Hematopoietic multipotent progenitor cell treated with erythropoietin and hydrocortisone succinate and interleukin-3 and kit ligand, for 15 days (in vitro differentiated cells): ENCODE data around the gene MRPL42.
A peak's percentile ranks its signal among the peaks of the same experiment; 100 is the strongest.
"Not testable (repeated sequence)": the region's sequence is repeated elsewhere in the genome, so short reads cannot be mapped to it uniquely, and the experiment has no call there.

Source experiments
- DNase-seq: peaks from one replicate; pipeline ENCODE4 v3.0.0-alpha.2; 2015; ENCODE audit warnings: low spot score

MRPL42 gene

GRCh38 chr12:93447555-93448290 is 19.6 kb upstream of the MRPL42 start:
- DNase-seq: no peak

- no peak for DNase-seq
Observed at GRCh38 chr12:93448796-93449195, 18.5 kb upstream of the MRPL42 start.

GRCh38 chr12:93449277-93449676 is 18.0 kb upstream of the MRPL42 start:
- no peak for DNase-seq

GRCh38 chr12:93451423-93452158 is 15.7 kb upstream of the MRPL42 start:
- DNase-seq: no peak

GRCh38 chr12:93453633-93454032 is 13.7 kb upstream of the MRPL42 start:
- no peak for DNase-seq

- DNase-seq: no peak
Observed at GRCh38 chr12:93456077-93456476, 11.2 kb upstream of the MRPL42 start.

- DNase-seq: no peak
Observed at GRCh38 chr12:93459097-93459496, 8.2 kb upstream of the MRPL42 start.

GRCh38 chr12:93460003-93460402 is 7.3 kb upstream of the MRPL42 start:
- DNase-seq: no peak

GRCh38 chr12:93460902-93461301 is 6.4 kb upstream of the MRPL42 start:
- no peak for DNase-seq

- no peak for DNase-seq
Observed at GRCh38 chr12:93461503-93461902, 5.8 kb upstream of the MRPL42 start.

GRCh38 chr12:93465841-93466240 is 1.5 kb upstream of the MRPL42 start:
- DNase-seq: no peak

- no peak for DNase-seq
Observed at GRCh38 chr12:93466625-93467350, 526 bp upstream of the MRPL42 start.

GRCh38 chr12:93468008-93468371 is 676 bp downstream of the MRPL42 start:
- DNase-seq: peak; percentile 20

- DNase-seq: no peak
Observed at GRCh38 chr12:93469386-93469785, 2.1 kb downstream of the MRPL42 start.

GRCh38 chr12:93476555-93476954 is 9.2 kb downstream of the MRPL42 start:
- DNase-seq: no peak

GRCh38 chr12:93482721-93483120 is 15.4 kb downstream of the MRPL42 start:
- DNase-seq: no peak

GRCh38 chr12:93483151-93483807 is 16.0 kb downstream of the MRPL42 start:
- no peak for DNase-seq

GRCh38 chr12:93484315-93484981 is 17.1 kb downstream of the MRPL42 start:
- DNase-seq: no peak

GRCh38 chr12:93492808-93493207 is 25.5 kb downstream of the MRPL42 start:
- not testable (repeated sequence) for DNase-seq

GRCh38 chr12:93494096-93494495 is 26.8 kb downstream of the MRPL42 start:
- DNase-seq: no peak

GRCh38 chr12:93497456-93497855 is 30.1 kb downstream of the MRPL42 start:
- no peak for DNase-seq

- DNase-seq: not testable (repeated sequence)
Observed at GRCh38 chr12:93498813-93499212, 31.5 kb downstream of the MRPL42 start.
